LNCaP clone FGC (cell line): ENCODE data around the gene THRSP.

Experiments
- DNase-seq: peaks from one replicate; pipeline ENCODE4 v3.0.0-alpha.2; 2011; ENCODE audit warnings: low read depth
- H3K4me3 ChIP-seq: 2 replicates; pipeline ENCODE4 v1.5.1; 2011; ENCODE audit warnings: mild to moderate bottlenecking, low read depth, low read length, control low read depth
- TF ChIP-seq, protein P1 (sequence below): IDR thresholded peaks from 2 replicates; pipeline ENCODE4 v1.5.1; 2012; ENCODE audit warnings: mild to moderate bottlenecking; ENCODE audit not compliant: control insufficient read depth, insufficient read depth; ENCODE audit errors: extremely low read depth

The THRSP gene

DNA sequence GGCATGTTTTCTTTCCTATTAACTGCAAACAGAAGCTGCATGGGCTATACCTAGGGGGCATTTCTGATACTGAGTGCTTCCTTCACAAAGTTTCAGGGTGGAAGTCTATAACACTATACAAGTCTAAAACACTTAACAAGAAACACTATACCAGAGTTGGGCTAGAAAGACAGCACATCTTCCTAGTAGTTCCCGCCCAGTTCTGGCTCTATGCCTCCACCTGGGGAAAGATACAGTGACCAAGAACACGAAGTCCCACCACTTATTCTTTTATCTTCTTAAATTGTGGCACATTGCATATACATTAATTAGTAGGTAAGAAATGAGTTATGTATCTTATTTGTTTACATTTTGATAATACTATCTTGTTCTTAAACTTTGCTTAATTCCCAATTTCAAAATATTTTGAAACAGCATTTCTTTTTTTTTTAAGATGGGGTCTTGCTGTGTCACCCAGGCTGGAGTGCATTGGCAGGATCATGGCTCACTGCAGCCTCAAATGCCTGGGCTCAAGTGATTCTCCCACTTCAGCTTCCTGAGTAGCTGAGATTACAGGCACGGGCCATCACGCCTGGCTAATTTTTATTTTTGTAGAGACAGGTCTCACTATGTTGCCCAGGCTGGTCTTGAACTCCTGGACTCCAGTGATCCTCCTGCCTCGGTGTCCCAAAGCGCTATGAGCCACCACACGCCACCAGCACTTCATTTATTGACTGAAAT, 34.2 kb downstream of the THRSP start:
- TF ChIP-seq, protein P1, sequence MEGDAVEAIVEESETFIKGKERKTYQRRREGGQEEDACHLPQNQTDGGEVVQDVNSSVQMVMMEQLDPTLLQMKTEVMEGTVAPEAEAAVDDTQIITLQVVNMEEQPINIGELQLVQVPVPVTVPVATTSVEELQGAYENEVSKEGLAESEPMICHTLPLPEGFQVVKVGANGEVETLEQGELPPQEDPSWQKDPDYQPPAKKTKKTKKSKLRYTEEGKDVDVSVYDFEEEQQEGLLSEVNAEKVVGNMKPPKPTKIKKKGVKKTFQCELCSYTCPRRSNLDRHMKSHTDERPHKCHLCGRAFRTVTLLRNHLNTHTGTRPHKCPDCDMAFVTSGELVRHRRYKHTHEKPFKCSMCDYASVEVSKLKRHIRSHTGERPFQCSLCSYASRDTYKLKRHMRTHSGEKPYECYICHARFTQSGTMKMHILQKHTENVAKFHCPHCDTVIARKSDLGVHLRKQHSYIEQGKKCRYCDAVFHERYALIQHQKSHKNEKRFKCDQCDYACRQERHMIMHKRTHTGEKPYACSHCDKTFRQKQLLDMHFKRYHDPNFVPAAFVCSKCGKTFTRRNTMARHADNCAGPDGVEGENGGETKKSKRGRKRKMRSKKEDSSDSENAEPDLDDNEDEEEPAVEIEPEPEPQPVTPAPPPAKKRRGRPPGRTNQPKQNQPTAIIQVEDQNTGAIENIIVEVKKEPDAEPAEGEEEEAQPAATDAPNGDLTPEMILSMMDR: no peak
- no peak overlapping the region for H3K4me3 ChIP-seq
- no peak for DNase-seq

DNA sequence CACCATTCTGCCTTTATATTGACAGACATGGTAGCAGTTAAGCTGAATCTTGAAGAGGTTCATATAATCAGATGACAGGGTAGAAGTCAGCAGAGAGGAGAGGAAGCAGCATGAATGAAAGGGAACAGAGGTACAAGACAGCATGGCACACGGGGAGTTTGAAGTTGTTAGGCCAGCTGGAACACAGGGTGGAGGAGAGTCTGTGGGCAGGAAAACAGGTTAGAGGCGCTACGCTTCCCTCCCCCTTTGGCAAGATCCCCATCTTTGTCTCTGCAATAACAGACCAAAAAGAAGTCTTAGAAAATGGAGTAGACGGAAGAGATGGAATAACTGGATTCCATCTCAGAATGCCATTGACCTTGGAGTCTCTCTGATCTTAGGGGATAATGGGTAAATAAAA, 36.0 kb downstream of the THRSP start:
- peak; percentile 63 for DNase-seq
- H3K4me3 ChIP-seq: no peak overlapping the region
- TF ChIP-seq, protein P1: no peak

DNA sequence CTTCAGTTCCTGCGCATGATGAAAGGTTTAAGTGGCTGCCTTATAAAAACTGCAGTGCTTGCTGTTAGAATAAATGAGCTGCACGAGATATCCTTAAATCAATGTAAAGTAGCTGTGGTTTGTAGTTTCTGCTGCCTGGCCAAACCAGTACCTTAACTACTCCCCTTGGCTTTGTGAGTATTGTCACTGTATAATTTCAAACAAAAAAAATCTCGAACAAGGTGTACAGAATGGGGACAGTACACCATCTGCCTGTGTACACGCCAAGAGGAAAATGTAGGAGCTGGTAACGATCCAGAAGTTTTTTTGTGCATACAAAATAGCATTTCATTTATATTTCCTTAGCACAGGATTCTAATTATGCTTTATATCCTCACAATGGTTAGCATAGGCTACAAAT, 36.6 kb downstream of the THRSP start:
- TF ChIP-seq, protein P1: no peak
- no peak overlapping the region for H3K4me3 ChIP-seq
- peak; percentile 77 for DNase-seq

DNA sequence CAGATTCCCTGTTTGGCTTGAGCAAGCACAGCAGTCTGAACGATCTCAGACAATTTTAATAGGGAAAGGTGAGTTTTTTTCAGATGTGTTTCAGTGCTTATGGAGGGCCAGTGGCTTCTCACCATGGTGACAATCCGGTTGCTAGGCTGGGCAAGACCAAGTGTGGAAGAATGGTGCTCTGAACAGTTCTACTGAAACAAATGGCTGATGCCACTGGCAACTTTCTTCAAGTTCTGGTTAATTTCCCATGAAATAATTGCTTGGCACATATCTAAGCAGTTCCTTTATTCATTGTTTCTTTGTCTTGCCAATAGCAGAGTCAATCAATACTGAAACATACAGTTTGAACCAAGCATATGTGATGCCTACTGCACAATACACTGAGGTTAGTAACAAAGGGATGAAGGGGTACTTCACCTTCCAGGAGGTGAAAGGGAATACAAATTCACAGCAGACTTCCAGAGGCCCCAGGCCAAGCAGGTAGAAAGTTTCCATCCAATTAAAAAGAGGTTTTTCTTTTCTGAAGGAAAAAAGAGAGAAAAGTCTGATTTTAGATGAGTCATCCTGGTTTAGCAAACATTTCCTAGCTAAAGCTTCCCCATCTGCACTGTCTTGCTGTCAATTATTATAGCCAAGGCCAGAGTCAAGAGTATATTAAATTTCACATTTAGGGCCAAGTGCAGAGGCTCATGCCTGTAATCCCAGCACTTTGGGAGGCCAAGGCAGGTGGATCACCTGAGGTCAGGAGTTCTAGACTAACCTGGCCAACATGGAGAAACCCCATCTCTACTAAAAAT, 37.2 kb downstream of the THRSP start:
- DNase-seq: no peak

DNA sequence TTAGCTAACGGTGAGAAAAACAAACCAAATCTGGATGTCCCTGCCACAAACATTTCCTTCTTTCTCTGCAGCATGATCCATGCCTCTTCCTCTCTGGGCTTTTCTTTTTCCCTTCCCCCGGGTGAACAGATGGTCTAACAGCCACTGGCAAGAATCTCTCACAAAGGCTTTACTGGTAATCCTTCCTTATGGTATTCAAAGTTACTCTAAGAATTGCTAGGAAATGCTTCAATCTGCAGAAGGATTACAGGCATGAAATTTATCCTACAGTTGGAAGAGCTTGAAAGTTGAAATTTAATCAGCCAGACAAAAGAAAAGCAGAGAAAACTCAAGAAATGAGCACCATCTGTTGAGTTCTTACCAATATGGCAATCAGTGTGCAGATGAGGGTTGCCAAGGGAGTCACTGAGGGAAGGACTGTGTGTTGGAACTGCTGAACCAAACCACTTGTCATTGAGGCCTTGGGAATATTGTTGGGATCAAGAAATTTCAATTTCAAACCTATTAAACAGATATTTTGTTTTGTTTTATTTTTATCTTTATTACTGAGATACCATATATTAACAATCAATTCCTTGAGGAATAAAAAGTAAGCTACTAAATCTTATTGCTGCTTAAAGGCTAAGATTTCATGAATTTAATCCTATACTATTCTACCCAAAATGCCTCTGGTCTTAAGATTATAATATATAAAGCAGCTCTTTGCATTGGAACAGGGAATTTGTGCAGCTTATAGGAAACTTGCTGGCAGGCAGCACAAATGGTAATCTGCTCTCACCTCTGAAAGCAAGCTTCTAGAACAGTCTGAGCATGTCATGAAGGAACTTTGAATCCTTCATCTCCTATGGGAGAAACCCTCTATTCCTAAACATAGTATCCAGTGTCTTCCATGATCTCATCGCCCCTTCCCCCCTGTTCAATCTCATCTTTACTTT, 45.7 kb downstream of the THRSP start:
- TF ChIP-seq, protein P1: no peak
- no peak overlapping the region for H3K4me3 ChIP-seq
- DNase-seq: no peak

More for the DNA sequence above, 37.2 kb downstream of the THRSP start:
- H3K4me3 ChIP-seq: no peak overlapping the region
- TF ChIP-seq, protein P1: no peak

DNA sequence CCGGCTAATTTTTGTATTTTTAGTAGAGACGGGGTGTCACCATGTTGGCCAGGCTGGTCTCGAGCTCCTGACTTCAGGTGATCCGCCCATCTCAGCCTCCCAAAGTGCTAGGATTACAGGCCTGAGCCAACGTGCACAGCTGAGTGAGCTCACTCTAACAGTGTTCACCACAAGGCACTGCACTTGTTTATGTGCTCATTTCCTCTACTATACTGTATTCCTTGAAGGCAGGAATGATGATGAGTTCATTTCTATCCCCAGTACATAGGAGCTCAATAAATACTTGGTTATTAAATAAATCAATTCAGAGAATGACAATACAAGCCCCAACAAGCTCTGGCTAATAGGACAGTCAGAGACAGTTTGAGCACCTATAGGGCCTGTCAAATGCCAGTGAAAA, 46.7 kb downstream of the THRSP start:
- no peak overlapping the region for H3K4me3 ChIP-seq
- TF ChIP-seq, protein P1: no peak
- no peak for DNase-seq
